GM21529 (cell line): Measurements from ENCODE around the gene KCNAB1.
"Not testable (repeated sequence)": the region's sequence is repeated elsewhere in the genome, so short reads cannot be mapped to it uniquely, and the experiment has no call there.

Experiments
- ATAC-seq: cut with Tn5 transposase; IDR thresholded peaks from one replicate; pipeline ENCODE4 v1.9.1; 2021; ENCODE audit not compliant: unreplicated experiment

Gene KCNAB1

DNA sequence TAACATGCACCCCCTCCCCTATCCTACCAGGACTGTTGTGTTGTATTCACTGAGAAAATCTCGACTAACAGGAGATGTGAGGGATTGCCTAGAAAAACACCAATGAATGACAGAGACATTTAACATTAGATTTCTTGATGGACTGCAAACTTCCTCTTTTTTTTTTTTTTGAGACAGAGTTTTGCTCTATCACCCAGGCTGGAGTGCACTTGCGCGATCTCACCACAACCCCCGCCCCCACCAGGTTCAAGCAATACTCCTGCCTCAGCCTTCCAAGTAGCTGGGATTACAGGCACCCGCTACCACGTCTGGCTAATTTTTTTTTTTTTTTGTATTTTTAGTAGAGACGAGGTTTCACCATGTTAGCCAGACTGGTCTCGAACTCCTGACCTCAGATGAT is 17.0 kb downstream of the KCNAB1 start:
- ATAC-seq: not testable (repeated sequence)

DNA sequence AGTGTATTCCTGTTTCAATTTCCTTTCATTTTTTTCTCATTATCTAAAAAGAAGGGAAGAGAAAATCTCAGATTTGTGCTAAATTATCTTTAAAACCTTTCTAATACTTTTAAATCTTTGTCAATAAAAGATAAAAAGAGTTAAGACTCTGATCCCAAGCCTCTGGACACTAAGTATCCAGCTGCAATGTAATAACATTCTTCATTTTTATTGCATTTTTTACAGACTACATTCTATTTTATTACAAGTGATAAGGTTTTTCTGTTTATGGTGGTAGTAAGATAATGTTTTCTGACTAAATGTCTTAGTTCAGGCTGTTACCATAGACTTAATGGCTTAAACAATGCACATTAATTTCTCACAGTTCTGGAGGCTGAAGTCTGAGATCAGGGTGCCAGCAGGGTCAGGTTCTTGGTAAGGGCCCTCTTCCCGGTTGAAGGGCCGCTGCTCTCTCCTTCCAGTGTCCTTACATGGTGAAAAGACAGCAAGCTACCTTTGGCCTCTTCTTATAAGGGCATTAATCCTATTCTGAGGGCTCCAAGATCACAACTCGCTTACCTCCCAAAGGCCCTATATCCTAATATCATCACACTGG is 19.7 kb downstream of the KCNAB1 start:
- no peak for ATAC-seq

DNA sequence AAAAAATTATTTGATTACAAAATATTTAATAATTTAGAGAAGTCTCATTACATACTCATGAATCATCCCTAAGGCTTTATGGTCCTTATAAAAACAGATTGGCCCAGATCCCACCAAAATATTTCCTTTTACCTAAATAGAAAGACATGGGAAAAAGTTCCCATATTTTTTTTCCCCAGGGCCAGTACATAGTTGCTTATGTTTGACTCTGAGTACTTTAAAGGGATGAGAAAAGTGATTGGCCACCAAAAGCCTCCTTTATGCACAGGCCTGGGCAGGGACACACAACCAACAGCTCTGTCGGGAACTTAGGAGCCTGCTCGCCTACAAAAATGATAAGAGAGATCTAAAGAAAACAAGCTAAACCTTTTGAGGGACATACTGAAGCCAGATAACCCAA is 22.3 kb downstream of the KCNAB1 start:
- no peak for ATAC-seq

GRCh38 chr3:156143136-156143535 is 22.8 kb downstream of the KCNAB1 start:
- ATAC-seq: no peak

- no peak for ATAC-seq
Measured at GRCh38 chr3:156144060-156144459, 23.7 kb downstream of the KCNAB1 start.

GRCh38 chr3:156145866-156146265 is 25.5 kb downstream of the KCNAB1 start:
- ATAC-seq: no peak

- no peak for ATAC-seq
Measured at GRCh38 chr3:156148345-156148945, 28.1 kb downstream of the KCNAB1 start.

DNA sequence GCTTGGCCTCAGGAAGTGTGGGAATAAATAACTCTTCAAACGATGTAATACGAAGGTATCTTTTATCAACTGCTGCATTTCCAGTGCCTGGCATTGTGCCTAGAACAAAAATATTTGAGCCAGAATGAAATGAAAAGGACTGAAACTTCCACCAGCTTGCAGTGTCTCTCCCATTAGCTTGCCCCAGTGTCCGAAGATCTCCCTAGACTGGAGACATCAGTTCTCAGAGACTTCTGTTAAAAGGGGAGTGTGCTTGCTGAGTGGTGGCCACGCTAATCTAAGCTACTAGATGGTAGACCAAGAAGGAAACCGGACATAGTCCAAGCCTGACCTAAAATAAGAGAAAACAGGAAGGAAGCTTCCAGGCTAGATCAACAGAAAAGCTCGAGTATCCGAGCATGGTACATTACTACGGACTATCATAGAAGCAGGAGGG is 28.6 kb downstream of the KCNAB1 start:
- ATAC-seq: no peak

DNA sequence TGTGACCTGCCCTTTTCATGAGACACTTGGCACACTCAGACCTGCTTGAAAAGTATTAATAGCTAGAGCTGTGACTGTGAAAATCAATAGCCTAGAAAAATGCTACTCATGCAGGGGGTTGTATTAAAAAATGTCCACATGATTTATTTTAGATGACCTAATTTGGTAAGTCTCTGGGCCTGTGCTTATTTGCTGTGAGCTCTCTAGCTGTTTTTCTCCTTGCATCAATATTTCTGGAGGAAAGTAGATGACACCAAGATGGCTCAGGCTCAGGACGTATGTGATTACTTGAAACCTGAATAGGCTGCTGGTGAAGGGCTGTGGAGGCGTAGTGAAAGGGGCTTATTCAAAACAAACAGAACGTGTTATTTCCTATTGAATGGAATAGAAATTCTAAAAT is 29.5 kb downstream of the KCNAB1 start:
- ATAC-seq: peak; percentile 45

DNA sequence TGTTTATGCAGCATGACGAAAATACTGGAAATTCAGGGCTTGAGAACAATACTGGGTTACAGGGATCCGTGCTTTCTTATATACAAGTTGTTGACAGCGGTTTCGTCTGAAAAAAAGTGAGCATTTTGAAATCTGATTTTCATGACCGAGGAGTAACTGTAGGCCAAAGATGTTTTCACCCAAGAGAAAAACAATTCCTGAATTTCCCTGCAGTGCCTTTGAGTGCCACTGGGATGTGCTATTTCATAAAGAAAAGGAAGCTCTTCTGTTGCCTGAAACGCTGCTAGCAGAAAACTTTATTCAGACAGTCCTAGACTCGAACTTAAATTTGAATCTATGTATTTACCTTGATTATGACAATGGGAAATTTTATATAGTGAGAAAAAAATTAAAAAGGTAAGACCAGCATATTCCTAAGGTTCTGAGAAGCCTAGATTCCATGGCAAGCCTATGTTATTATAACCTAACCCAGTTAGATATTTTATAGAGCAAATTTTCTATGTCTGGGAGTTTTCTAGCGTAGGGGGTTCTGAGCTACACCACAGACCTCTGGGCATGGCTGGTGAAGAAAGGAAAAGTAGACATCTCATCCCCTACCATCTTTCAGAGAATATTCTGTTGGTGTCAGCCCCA is 30.2 kb downstream of the KCNAB1 start:
- peak; percentile 55 for ATAC-seq

- ATAC-seq: peak; percentile 62
Measured at GRCh38 chr3:156151824-156152428, 31.5 kb downstream of the KCNAB1 start.

GRCh38 chr3:156158656-156159295 is 38.4 kb downstream of the KCNAB1 start:
- no peak for ATAC-seq

- ATAC-seq: peak; percentile 74
Measured at GRCh38 chr3:156160647-156161046, 40.3 kb downstream of the KCNAB1 start.

DNA sequence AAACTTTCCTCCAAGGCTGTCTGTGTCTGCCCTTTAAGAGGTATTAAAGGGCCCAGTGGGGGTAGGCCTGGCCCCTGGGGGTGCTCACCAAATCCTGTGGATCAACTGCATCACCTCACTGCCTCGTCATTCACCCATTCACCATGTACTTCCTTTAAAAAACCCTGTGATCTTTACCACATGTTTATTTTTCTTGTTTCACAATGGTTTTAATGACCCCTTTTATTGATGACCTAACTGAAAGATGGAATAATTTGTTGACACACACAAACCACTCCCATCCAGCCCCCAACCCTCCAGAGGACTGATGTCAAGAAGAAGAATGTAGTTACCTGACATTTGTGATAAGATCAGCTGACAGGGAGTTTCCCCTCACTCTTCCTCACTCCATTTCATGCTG is 40.8 kb downstream of the KCNAB1 start:
- ATAC-seq: peak; percentile 16

DNA sequence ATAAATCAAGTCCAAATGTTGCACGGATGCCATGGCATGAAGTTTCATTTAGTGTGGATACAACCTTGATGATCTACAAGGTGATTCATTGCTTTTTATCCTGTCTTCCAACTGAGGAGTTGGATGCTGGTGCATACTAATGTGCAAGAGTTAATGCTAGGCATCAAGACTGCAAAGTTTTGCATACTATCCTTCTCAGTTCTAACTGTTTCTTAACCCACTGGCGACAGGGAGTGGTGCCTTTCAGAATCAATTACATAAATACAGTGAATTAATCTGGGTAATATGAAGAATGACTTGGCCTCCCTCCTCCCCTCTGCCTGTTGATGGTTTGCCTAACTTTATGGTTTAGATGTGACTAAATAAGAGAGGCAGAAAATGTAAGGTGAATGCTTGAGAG is 43.5 kb downstream of the KCNAB1 start:
- no peak for ATAC-seq

DNA sequence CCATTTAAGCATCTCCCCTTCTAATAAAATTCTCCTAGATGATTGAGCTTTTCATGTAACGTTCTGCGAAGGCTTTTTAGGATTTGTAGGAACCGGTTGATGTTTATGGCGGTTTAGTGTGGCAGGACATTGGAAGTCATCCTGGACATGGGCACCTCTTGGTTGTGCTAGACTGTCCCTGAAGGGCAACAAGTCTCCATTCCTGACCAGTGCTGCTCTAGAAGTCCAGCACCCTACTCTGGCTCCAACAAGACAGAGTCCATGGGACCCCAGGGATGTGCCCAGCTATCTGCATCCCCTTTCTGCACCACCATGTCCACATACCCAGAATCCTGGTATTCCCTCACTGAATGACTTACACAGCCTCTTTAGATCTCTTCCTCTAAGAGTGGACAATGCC is 46.4 kb downstream of the KCNAB1 start:
- no peak for ATAC-seq

- no peak for ATAC-seq
Measured at GRCh38 chr3:156170571-156170970, 50.2 kb downstream of the KCNAB1 start.

DNA sequence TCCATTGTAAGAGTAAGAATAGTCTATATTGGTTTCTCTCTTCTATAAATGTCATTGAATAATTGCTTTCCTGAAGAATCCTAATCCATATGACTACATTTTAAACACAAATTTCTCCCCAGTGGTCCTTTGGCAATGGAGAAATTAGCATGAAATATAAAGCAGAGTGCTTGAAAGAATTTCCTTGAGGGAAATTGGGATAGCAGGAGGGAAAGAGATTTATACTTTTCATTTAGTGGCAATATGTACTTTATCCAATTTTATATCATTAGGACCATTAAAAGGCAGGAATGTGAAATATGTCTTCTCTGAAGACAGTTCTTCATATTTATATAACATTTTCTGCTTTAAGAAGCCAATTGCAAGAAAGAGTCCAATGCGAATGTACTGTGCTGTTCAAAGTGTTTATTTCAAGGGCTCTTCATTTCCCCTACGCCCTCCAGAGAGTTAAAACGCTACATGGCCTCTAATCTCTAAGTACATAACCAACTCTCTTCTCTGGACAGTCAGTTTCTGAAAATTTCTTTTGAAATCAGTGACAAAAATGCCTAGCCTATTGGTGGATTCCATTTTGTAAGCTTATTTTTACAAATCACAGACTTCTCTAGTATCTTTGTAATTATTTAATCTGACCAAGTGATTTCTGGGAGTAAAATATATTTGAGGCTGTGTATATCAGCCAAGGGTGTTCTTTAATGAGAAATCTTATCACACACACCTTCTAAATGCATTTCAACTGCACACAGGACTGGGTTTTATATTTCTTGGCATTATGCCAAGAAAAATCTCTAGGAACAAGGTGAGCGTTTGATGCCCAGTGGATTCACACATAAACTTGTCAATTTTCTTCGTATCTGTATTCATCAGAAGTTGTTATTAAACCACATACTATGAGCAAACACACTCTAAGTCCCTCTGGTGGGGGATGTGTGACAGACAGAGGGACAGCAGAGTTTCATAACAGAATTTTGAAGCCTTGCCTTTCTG is 51.2 kb downstream of the KCNAB1 start:
- ATAC-seq: no peak

DNA sequence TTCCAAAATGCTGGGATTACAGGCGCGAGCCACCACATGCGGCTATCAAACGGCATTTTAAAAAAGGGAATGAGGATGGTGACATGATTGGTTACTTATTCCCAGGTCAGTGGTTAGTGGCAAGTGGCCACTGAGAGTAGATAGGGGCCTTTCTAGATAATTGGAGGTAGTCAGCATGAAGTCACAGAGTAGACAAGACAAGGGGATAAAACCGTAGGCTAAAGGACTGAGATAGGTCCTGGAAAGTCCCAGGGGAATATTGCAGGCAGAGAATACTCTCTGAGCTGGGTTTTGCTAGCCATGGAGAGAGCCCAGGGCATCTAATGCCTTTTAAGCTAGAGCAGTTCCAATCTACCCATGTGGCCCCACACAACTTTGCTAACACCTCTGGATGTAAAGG is 52.2 kb downstream of the KCNAB1 start:
- ATAC-seq: no peak

GRCh38 chr3:156174229-156174847 is 54.0 kb downstream of the KCNAB1 start:
- no peak for ATAC-seq
